ENCODE data around the gene ZNF789.
"Not testable (repeated sequence)": the region's sequence is repeated elsewhere in the genome, so short reads cannot be mapped to it uniquely, and the experiment has no call there.

- not testable (repeated sequence) for TF ChIP-seq SPI1 (IDR thresholded peaks at IDR 0.05; ENCODE audit: borderline replicate concordance, insufficient read depth, low read depth, low read length)
- TF ChIP-seq, protein P1, sequence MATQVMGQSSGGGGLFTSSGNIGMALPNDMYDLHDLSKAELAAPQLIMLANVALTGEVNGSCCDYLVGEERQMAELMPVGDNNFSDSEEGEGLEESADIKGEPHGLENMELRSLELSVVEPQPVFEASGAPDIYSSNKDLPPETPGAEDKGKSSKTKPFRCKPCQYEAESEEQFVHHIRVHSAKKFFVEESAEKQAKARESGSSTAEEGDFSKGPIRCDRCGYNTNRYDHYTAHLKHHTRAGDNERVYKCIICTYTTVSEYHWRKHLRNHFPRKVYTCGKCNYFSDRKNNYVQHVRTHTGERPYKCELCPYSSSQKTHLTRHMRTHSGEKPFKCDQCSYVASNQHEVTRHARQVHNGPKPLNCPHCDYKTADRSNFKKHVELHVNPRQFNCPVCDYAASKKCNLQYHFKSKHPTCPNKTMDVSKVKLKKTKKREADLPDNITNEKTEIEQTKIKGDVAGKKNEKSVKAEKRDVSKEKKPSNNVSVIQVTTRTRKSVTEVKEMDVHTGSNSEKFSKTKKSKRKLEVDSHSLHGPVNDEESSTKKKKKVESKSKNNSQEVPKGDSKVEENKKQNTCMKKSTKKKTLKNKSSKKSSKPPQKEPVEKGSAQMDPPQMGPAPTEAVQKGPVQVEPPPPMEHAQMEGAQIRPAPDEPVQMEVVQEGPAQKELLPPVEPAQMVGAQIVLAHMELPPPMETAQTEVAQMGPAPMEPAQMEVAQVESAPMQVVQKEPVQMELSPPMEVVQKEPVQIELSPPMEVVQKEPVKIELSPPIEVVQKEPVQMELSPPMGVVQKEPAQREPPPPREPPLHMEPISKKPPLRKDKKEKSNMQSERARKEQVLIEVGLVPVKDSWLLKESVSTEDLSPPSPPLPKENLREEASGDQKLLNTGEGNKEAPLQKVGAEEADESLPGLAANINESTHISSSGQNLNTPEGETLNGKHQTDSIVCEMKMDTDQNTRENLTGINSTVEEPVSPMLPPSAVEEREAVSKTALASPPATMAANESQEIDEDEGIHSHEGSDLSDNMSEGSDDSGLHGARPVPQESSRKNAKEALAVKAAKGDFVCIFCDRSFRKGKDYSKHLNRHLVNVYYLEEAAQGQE (IDR thresholded peaks at IDR 0.05; ENCODE audit: low read depth, low read length), result not testable (repeated sequence)
These were observed 40.7 kb upstream of the ZNF789 start for GRCh38 chr7:99431756-99432540.
